DND-41 (cell line): ENCODE data around the gene SHB.

Source experiments
- ATAC-seq: fragments of 200-7000 bp; cut with Tn5 transposase; 3 replicates; pipeline ENCODE4 v1.9.1; 2021; ENCODE audit warnings: low read depth; ENCODE audit not compliant: insufficient read depth
- DNase-seq: peaks from one replicate; pipeline ENCODE4 v3.0.0-alpha.2; 2020
- H2AFZ ChIP-seq: 2 replicates; pipeline ENCODE4 v1.6.0; 2012; ENCODE audit warnings: low read depth, low read length
- H3K27ac ChIP-seq: 2 replicates; pipeline ENCODE4 v1.5.1; 2012; ENCODE audit warnings: low read length, inconsistent platforms
- H3K27me3 ChIP-seq: fragments of 200-600 bp; sonication (generic); 2 replicates; pipeline ENCODE4 v1.6.0; 2012; ENCODE audit warnings: low read length, mild to moderate bottlenecking, inconsistent platforms; ENCODE audit not compliant: insufficient read depth, poor library complexity
- H3K36me3 ChIP-seq: 2 replicates; pipeline ENCODE4 v1.5.1; 2012; ENCODE audit warnings: low read length, inconsistent platforms; ENCODE audit not compliant: insufficient read depth
- H3K4me1 ChIP-seq: 2 replicates; pipeline ENCODE4 v1.5.1; 2012; ENCODE audit warnings: mild to moderate bottlenecking, low read length; ENCODE audit not compliant: insufficient read depth
- H3K4me2 ChIP-seq: 2 replicates; pipeline ENCODE4 v1.6.0; 2012; ENCODE audit warnings: mild to moderate bottlenecking, moderate library complexity, low read length, inconsistent platforms; ENCODE audit not compliant: insufficient read depth
- H3K4me3 ChIP-seq, 2 experiments: fragments of 200-600 bp in 1 of 2; shearing (Covaris generic) in 1 of 2; 2 replicates each; pipeline ENCODE4 v1.5.1; 2012 to 2016; ENCODE audit warnings: inconsistent platforms in 2 of 2, low read length in 2 of 2, mild to moderate bottlenecking in 2 of 2, low read depth in 1 of 2, moderate library complexity in 1 of 2
- H3K79me2 ChIP-seq: 2 replicates; pipeline ENCODE4 v1.6.0; 2012; ENCODE audit warnings: low read length, inconsistent platforms; ENCODE audit not compliant: insufficient read depth
- H3K9ac ChIP-seq: 2 replicates; pipeline ENCODE4 v1.6.0; 2012; ENCODE audit warnings: low read depth, mild to moderate bottlenecking, inconsistent platforms, low read length, moderate library complexity
- H3K9me3 ChIP-seq: 2 replicates; pipeline ENCODE4 v1.5.1; 2012; ENCODE audit warnings: low read length, moderate library complexity, mild to moderate bottlenecking, inconsistent platforms; ENCODE audit not compliant: insufficient read depth, severe bottlenecking
- H4K20me1 ChIP-seq: 2 replicates; pipeline ENCODE4 v1.6.0; 2012; ENCODE audit warnings: low read length; ENCODE audit not compliant: insufficient read depth
- CTCF ChIP-seq: IDR thresholded peaks from 2 replicates; pipeline ENCODE4 v1.5.1; 2012; ENCODE audit warnings: borderline replicate concordance, low read length, moderate library complexity, mild to moderate bottlenecking; ENCODE audit not compliant: poor library complexity, severe bottlenecking; ENCODE audit errors: extremely low read depth
- EZH2 ChIP-seq: IDR thresholded peaks from 3 replicates; pipeline ENCODE4 v1.6.1; 2012; ENCODE audit warnings: borderline replicate concordance, low read depth, mild to moderate bottlenecking, moderate library complexity, low read length, inconsistent platforms; ENCODE audit not compliant: severe bottlenecking

SHB gene

GRCh38 chr9:38018241-38018957 is 50.6 kb downstream of the SHB start:
- TF ChIP-seq EZH2, result no peak
- Histone ChIP-seq H3K4me2 (no peak overlapping the region), H3K79me2 (no peaks in the 10 kb centered on the region), H3K27ac (no peak overlapping the region), H3K9ac (no peak overlapping the region), H3K27me3 (no peaks in the 10 kb centered on the region), H3K4me1 (no peaks in the 10 kb centered on the region), H3K4me3 (no peak overlapping the region), H3K9me3 (no peaks in the 10 kb centered on the region), H2AFZ (no peak overlapping the region), H4K20me1 (0 out of 2 replicates have a peak, but pooled peaks cover 2% of the 10 kb centered on the region), H3K36me3 (no peaks in the 10 kb centered on the region)
- DNase-seq, result no peak
- ATAC-seq, result no peak

- no peak overlapping the region for H3K4me2 ChIP-seq
- no peaks in the 10 kb centered on the region for H3K4me1 ChIP-seq
- no peak overlapping the region for H3K4me3 ChIP-seq
Observed at GRCh38 chr9:38017885-38018186, 51.2 kb downstream of the SHB start.

GRCh38 chr9:38017149-38017884 is 51.7 kb downstream of the SHB start:
- no peak for ATAC-seq
- Histone ChIP-seq H3K36me3 (no peaks in the 10 kb centered on the region), H3K79me2 (no peaks in the 10 kb centered on the region), H3K27ac (no peak overlapping the region), H3K9ac (no peak overlapping the region), H3K4me3 (no peak overlapping the region), H3K9me3 (no peaks in the 10 kb centered on the region), H3K4me2 (no peak overlapping the region), H3K4me1 (no peaks in the 10 kb centered on the region), H3K27me3 (no peaks in the 10 kb centered on the region), H4K20me1 (0 out of 2 replicates have a peak, but pooled peaks cover 2% of the 10 kb centered on the region), H2AFZ (no peak overlapping the region)
- DNase-seq, result no peak
- TF ChIP-seq EZH2 (no peak), CTCF (no peak)

More at GRCh38 chr9:38017885-38018186, 51.2 kb downstream of the SHB start:
- Histone ChIP-seq H3K27me3 (no peaks in the 10 kb centered on the region), H3K36me3 (no peaks in the 10 kb centered on the region), H3K79me2 (no peaks in the 10 kb centered on the region), H3K9me3 (no peaks in the 10 kb centered on the region), H3K27ac (no peak overlapping the region), H3K9ac (no peak overlapping the region), H4K20me1 (0 out of 2 replicates have a peak, but pooled peaks cover 2% of the 10 kb centered on the region), H2AFZ (no peak overlapping the region)
- TF ChIP-seq EZH2, result no peak
- ATAC-seq (no peak), DNase-seq (no peak)

- H3K79me2 ChIP-seq, result no peaks in the 10 kb centered on the region
- no peak overlapping the region for H2AFZ ChIP-seq
- TF ChIP-seq EZH2 (no peak), CTCF (no peak)
- H3K27me3 ChIP-seq, result no peaks in the 10 kb centered on the region
- H3K4me3 ChIP-seq, result no peak overlapping the region
- no peak overlapping the region for H3K4me2 ChIP-seq
- H3K4me1 ChIP-seq, result no peaks in the 10 kb centered on the region
- no peak overlapping the region for H3K9ac ChIP-seq
- no peak for DNase-seq
- H4K20me1 ChIP-seq, result 0 out of 2 replicates have a peak, but pooled peaks cover 2% of the 10 kb centered on the region
- no peaks in the 10 kb centered on the region for H3K36me3 ChIP-seq
- H3K27ac ChIP-seq, result no peak overlapping the region
- no peaks in the 10 kb centered on the region for H3K9me3 ChIP-seq
- no peak for ATAC-seq
Observed at GRCh38 chr9:38016375-38017135, 52.5 kb downstream of the SHB start.
